ENCODE results near the gene ITFG1. TPM values are rescaled to one million over a fixed set of nuclear protein-coding genes. Genes with fewer than 3 reads are reported as not detected.

Gene ITFG1
- total and polyA plus RNA-seq, 7 experiments from 2014 or later: 20.8 to 34.3 (median 25.2) TPM

DNA sequence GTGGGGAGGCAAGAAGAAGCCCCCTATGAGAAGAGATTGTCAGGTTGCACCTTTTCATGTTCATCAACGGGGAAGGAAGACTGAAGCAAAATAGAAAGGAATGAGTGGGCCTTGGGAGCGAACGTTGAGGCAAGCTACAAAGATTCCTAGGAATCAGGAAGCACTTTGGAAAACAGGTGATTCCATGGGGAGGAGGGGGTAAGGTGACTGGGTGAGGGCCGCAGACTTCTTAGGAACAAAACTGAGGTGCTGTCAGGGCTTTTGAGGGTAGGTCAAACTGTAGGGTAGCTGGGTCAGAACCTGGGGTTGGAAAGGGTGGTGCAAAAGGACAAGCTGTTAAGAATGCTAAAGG, 528 bp downstream of the ITFG1 start:
- Mint-ChIP-seq H3K36me3 (peaks cover 6 to 26% (median 12%) of the 10 kb centered on the region in 5 donors), H3K9me3 (no peaks in the 10 kb centered on the region), H3K27me3 (no peaks in the 10 kb centered on the region), H3K4me3 (peak overlapping the region; percentile 91 to 100 (median 96)), H3K4me1 (peaks cover 45 to 75% (median 70%) of the 10 kb centered on the region in 7 donors), H3K27ac (peak overlapping the region; percentile 91 to 99 (median 96))
- ChIA-PET CTCF (no interaction called here), POLR2A (interaction anchor here (0.5 to 1.5 kb wide), 4 partner anchors 11 to 488 kb away, joined by 3 to 5 read pairs (median 3); no protein-coding TSS in a partner anchor)
- peaks cover 10 to 21% of the 10 kb centered on the region in 2 donors for H3K4me1 ChIP-seq (ENCODE audit: control insufficient read depth in 2 of 2, insufficient read depth in 2 of 2, low read length in 2 of 2)
- H3K36me3 ChIP-seq (ENCODE audit: control insufficient read depth in 2 of 3, insufficient read depth in 3 of 3, low read length in 3 of 3): peaks cover 0 to 10% (median 0%) of the 10 kb centered on the region in 3 experiments
- DNase-seq (peak in 2 of 9 donors; percentile 1 to 2), ATAC-seq (no peak)
- peak overlapping the region; percentile 94 for H3K4me3 ChIP-seq (ENCODE audit: low read length)
- H3K27ac ChIP-seq (ENCODE audit: low read depth, low read length): peak overlapping the region; percentile 95
- no peaks in the 10 kb centered on the region for H3K9me3 ChIP-seq (ENCODE audit: control insufficient read depth in 2 of 3, low read length in 3 of 3)
- intact Hi-C loops (cut with micrococcal nuclease): loop anchor here (2.0 to 10.0 kb wide), 10 partner anchors 202 to 1152 kb away; partner anchors contain the start of genes DNAJA2 (in 1 of the 2), N4BP1 (in 1 of the 2), NETO2 (in 1 of the 2) and ORC6 (in 1 of the 2)
- H3K27me3 ChIP-seq (ENCODE audit: control insufficient read depth in 2 of 2, insufficient read depth in 2 of 2, low read length in 2 of 2): no peaks in the 10 kb centered on the region

- no peaks in the 10 kb centered on the region for H3K9me3 ChIP-seq (ENCODE audit: control insufficient read depth in 2 of 3, low read length in 3 of 3)
- no peaks in the 10 kb centered on the region for H3K27me3 ChIP-seq (ENCODE audit: control insufficient read depth in 2 of 2, insufficient read depth in 2 of 2, low read length in 2 of 2)
- H3K9me3 Mint-ChIP-seq: no peaks in the 10 kb centered on the region
- DNase-seq (no peak), ATAC-seq (no peak)
- H3K4me3 ChIP-seq (ENCODE audit: low read length): peak overlapping the region; percentile 94
- peak overlapping the region; percentile 91 to 99 (median 96) for H3K27ac Mint-ChIP-seq
- peak overlapping the region; percentile 91 to 100 (median 96) for H3K4me3 Mint-ChIP-seq
- CTCF ChIA-PET: no interaction called here
- H3K27me3 Mint-ChIP-seq: no peaks in the 10 kb centered on the region
- H3K4me1 Mint-ChIP-seq: peaks cover 48 to 75% (median 67%) of the 10 kb centered on the region in 7 donors
- H3K27ac ChIP-seq (ENCODE audit: low read depth, low read length): peak overlapping the region; percentile 95
- POLR2A ChIA-PET: interaction anchor here (0.7 kb wide), 1 partner anchor 33 kb away, joined by 3 read pairs; no protein-coding TSS in a partner anchor
- H3K36me3 ChIP-seq (ENCODE audit: control insufficient read depth in 2 of 3, insufficient read depth in 3 of 3, low read length in 3 of 3): peaks cover 0 to 14% (median 0%) of the 10 kb centered on the region in 3 experiments
- intact Hi-C loops (cut with micrococcal nuclease): loop anchor here (2.0 to 10.0 kb wide), 10 partner anchors 201 to 1153 kb away; partner anchors contain the start of genes DNAJA2 (in 1 of the 2), N4BP1 (in 1 of the 2), NETO2 (in 1 of the 2) and ORC6 (in 1 of the 2)
- peaks cover 13 to 17% of the 10 kb centered on the region in 2 donors for H3K4me1 ChIP-seq (ENCODE audit: control insufficient read depth in 2 of 2, insufficient read depth in 2 of 2, low read length in 2 of 2)
- peaks cover 6 to 30% (median 17%) of the 10 kb centered on the region in 5 donors for H3K36me3 Mint-ChIP-seq
Measured at GRCh38 chr16:47459603-47460002, 1.3 kb downstream of the ITFG1 start.

DNA sequence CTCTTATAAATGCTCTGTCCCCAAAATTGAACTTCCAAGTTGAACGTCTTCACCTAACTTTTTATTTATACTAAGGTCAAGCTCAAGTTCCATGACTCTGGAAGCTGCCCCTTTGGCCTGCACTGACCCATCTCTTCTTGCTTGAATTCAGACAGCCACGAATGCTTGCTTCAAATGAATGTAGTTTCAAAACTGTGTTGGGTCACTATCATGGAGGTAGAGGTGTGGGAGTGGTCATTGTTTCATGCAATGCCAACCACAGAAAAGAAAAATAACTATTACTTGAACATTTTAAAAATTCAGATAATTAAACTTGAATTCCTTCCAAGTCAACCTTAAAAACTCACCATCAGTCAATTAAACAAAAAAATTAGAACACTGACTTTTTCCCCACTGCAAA, 2.5 kb downstream of the ITFG1 start:
- Mint-ChIP-seq H3K4me1 (peaks cover 44 to 67% (median 62%) of the 10 kb centered on the region in 7 donors), H3K27me3 (no peaks in the 10 kb centered on the region), H3K4me3 (peak overlapping the region in 2 of 10 donors; percentile 6 to 29), H3K9me3 (no peaks in the 10 kb centered on the region), H3K27ac (no peak overlapping the region), H3K36me3 (peaks cover 13 to 34% (median 26%) of the 10 kb centered on the region in 5 donors)
- H3K4me1 ChIP-seq (ENCODE audit: control insufficient read depth in 2 of 2, insufficient read depth in 2 of 2, low read length in 2 of 2): peaks cover 13 to 14% of the 10 kb centered on the region in 2 donors
- no peak for DNase-seq
- H3K4me3 ChIP-seq (ENCODE audit: low read length): no peak overlapping the region
- no peak overlapping the region for H3K27ac ChIP-seq (ENCODE audit: low read depth, low read length)
- H3K9me3 ChIP-seq (ENCODE audit: control insufficient read depth in 2 of 3, low read length in 3 of 3): no peaks in the 10 kb centered on the region
- H3K36me3 ChIP-seq (ENCODE audit: control insufficient read depth in 2 of 3, insufficient read depth in 3 of 3, low read length in 3 of 3): peaks cover 0 to 19% (median 0%) of the 10 kb centered on the region in 3 experiments
- intact Hi-C loops (cut with micrococcal nuclease): no loop called here
- ChIA-PET CTCF (no interaction called here), POLR2A (no interaction called here)
- no peak for ATAC-seq
- no peaks in the 10 kb centered on the region for H3K27me3 ChIP-seq (ENCODE audit: control insufficient read depth in 2 of 2, insufficient read depth in 2 of 2, low read length in 2 of 2)

GRCh38 chr16:47449788-47450187, 11.1 kb downstream of the ITFG1 start:
- Histone ChIP-seq H3K27ac (ENCODE audit: low read depth, low read length) (no peak overlapping the region), H3K36me3 (ENCODE audit: control insufficient read depth in 2 of 3, insufficient read depth in 3 of 3, low read length in 3 of 3) (peaks cover 13 to 41% (median 13%) of the 10 kb centered on the region in 3 experiments), H3K27me3 (ENCODE audit: control insufficient read depth in 2 of 2, insufficient read depth in 2 of 2, low read length in 2 of 2) (no peaks in the 10 kb centered on the region), H3K9me3 (ENCODE audit: control insufficient read depth in 2 of 3, low read length in 3 of 3) (no peaks in the 10 kb centered on the region), H3K4me1 (ENCODE audit: control insufficient read depth in 2 of 2, insufficient read depth in 2 of 2, low read length in 2 of 2) (peaks cover 0 to under 1% of the 10 kb centered on the region in 2 donors), H3K4me3 (ENCODE audit: low read length) (no peak overlapping the region)
- Mint-ChIP-seq H3K4me1 (peaks cover 3 to 38% (median 20%) of the 10 kb centered on the region in 7 donors), H3K9me3 (no peaks in the 10 kb centered on the region), H3K36me3 (peaks cover 17 to 68% (median 44%) of the 10 kb centered on the region in 5 donors), H3K27ac (peak overlapping the region in 1 of 9 donors; percentile 58), H3K27me3 (no peaks in the 10 kb centered on the region), H3K4me3 (no peak overlapping the region)
- no peak for ATAC-seq
- intact Hi-C loops (cut with micrococcal nuclease): no loop called here
- DNase-seq: no peak
- ChIA-PET CTCF (no interaction called here), POLR2A (interaction anchor here (1.0 kb wide), 1 partner anchor 11 kb away, joined by 3 read pairs; the partner anchor contains the start of genes ITFG1 and PHKB)

DNA sequence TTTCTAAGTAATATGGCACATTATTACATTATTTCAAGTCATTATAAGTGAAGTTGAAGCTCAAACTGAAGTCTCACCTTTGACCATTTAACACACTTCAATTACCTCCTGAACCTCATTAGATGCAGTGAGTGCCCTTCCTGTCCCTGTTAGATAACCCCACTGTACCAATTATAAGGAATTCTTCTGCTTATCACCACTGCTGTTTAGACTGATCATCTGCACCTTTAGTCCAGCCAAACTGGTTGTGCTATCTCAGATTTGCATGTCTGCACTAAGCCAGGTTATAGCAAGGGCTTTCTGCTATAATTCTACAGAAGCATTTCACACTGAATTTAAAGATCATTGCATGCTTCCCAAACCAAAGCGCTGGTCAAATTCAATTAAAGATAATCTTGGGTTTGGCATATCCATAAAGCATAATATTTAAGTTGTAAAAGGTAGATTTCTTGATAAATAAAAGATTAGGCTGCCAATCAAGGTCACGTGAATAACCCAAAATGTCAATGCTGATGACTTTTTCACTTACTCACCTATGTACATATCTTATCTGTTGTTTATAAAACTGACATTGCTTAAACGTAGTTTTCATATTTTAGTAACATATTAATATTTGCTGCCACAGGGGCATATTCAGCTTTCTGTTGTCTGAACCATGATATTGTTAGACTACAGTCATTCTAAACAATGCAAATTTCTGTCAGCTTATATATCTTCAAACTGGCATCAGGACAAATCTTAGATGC, 11.9 kb downstream of the ITFG1 start:
- Histone ChIP-seq H3K27me3 (ENCODE audit: control insufficient read depth in 2 of 2, insufficient read depth in 2 of 2, low read length in 2 of 2) (no peaks in the 10 kb centered on the region), H3K9me3 (ENCODE audit: control insufficient read depth in 2 of 3, low read length in 3 of 3) (no peaks in the 10 kb centered on the region), H3K4me1 (ENCODE audit: control insufficient read depth in 2 of 2, insufficient read depth in 2 of 2, low read length in 2 of 2) (no peaks in the 10 kb centered on the region), H3K4me3 (ENCODE audit: low read length) (no peak overlapping the region), H3K27ac (ENCODE audit: low read depth, low read length) (no peak overlapping the region), H3K36me3 (ENCODE audit: control insufficient read depth in 2 of 3, insufficient read depth in 3 of 3, low read length in 3 of 3) (peaks cover 13 to 41% (median 13%) of the 10 kb centered on the region in 3 experiments)
- no peak for DNase-seq
- intact Hi-C loops (cut with micrococcal nuclease): no loop called here
- no peak overlapping the region for H3K4me3 Mint-ChIP-seq
- H3K27ac Mint-ChIP-seq: no peak overlapping the region
- ChIA-PET CTCF (no interaction called here), POLR2A (interaction anchor here (1.0 kb wide), 1 partner anchor 12 kb away, joined by 3 read pairs; the partner anchor contains the start of genes ITFG1 and PHKB)
- peaks cover 2 to 37% (median 17%) of the 10 kb centered on the region in 7 donors for H3K4me1 Mint-ChIP-seq
- no peak for ATAC-seq
- peaks cover 15 to 66% (median 44%) of the 10 kb centered on the region in 5 donors for H3K36me3 Mint-ChIP-seq
- no peaks in the 10 kb centered on the region for H3K9me3 Mint-ChIP-seq
- H3K27me3 Mint-ChIP-seq: no peaks in the 10 kb centered on the region

DNA sequence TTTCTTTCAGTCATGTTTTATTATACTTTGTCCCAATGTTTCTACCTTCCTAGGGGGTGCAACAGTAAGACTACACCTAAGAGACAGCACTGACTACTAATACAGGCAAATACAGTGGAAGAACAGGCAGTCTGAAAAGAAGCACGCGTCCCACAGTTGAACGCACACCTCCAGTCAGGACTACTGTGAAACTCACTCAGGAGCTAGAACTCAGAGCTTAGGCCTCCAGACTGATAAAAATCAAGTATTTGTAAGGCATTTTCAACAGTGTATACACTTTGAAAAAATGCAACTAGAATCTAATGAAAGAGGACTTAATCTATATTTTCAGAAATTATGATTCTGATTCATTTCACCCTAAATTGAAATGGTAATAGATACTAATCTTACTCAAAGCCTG, 14.4 kb downstream of the ITFG1 start:
- peaks cover 2 to 44% (median 20%) of the 10 kb centered on the region in 7 donors for H3K4me1 Mint-ChIP-seq

More for the DNA sequence above, 14.4 kb downstream of the ITFG1 start:
- Histone ChIP-seq H3K36me3 (ENCODE audit: control insufficient read depth in 2 of 3, insufficient read depth in 3 of 3, low read length in 3 of 3) (peaks cover 7 to 21% (median 7%) of the 10 kb centered on the region in 3 experiments), H3K4me1 (ENCODE audit: control insufficient read depth in 2 of 2, insufficient read depth in 2 of 2, low read length in 2 of 2) (no peaks in the 10 kb centered on the region), H3K4me3 (ENCODE audit: low read length) (no peak overlapping the region), H3K9me3 (ENCODE audit: control insufficient read depth in 2 of 3, low read length in 3 of 3) (no peaks in the 10 kb centered on the region), H3K27me3 (ENCODE audit: control insufficient read depth in 2 of 2, insufficient read depth in 2 of 2, low read length in 2 of 2) (no peaks in the 10 kb centered on the region), H3K27ac (ENCODE audit: low read depth, low read length) (no peak overlapping the region)
- H3K27ac Mint-ChIP-seq: peak overlapping the region in 1 of 9 donors; percentile 41
- POLR2A ChIA-PET: interaction anchor here (0.7 kb wide), 1 partner anchor 55 kb away, joined by 3 read pairs; no protein-coding TSS in a partner anchor
- H3K4me3 Mint-ChIP-seq: no peak overlapping the region
- peaks cover 0 to 13% (median 5%) of the 10 kb centered on the region in 11 donors for H3K9me3 Mint-ChIP-seq
- peaks cover 19 to 65% (median 31%) of the 10 kb centered on the region in 5 donors for H3K36me3 Mint-ChIP-seq
- intact Hi-C loops (cut with micrococcal nuclease): no loop called here
- CTCF ChIA-PET: no interaction called here
- DNase-seq: no peak
- no peak for ATAC-seq
- H3K27me3 Mint-ChIP-seq: no peaks in the 10 kb centered on the region
